Measurements from ENCODE around the gene FICD. TPM values are rescaled to one million over a fixed set of nuclear protein-coding genes. Genes with fewer than 3 reads are reported as not detected.

Gene FICD
- polyA plus RNA-seq, 1 experiment = 1.4 TPM

- CTCF ChIA-PET = interaction anchor here (1.6 to 2.9 kb wide), 2 partner anchors 15 to 92 kb away, joined by 5 to 8 read pairs; no protein-coding TSS in a partner anchor
- DNase-seq (ENCODE audit: low read depth, low spot score) = no peak
- peak overlapping the region; percentile 39 for H3K27ac ChIP-seq (ENCODE audit: low read depth, low read length)
Observed at GRCh38 chr12:108526482-108527165, 11.5 kb downstream of the FICD start.

GRCh38 chr12:108527166-108527496 lies 12.1 kb downstream of the FICD start:
- H3K4me3 ChIP-seq (ENCODE audit: low read depth, low read length) = no peak overlapping the region
- ChIA-PET POLR2A (no interaction called here), CTCF (interaction anchor here (1.6 to 2.9 kb wide), 2 partner anchors 15 to 92 kb away, joined by 5 to 8 read pairs; no protein-coding TSS in a partner anchor)
- H3K27me3 ChIP-seq (ENCODE audit: control insufficient read depth, insufficient read depth, low read length) = no peaks in the 10 kb centered on the region
- no peaks in the 10 kb centered on the region for H3K9me3 ChIP-seq (ENCODE audit: control insufficient read depth, insufficient read depth, low read length)
- TF ChIP-seq CTCF (IDR thresholded peaks at IDR 0.05; ENCODE audit: low read depth, low read length) = no peak
- H3K27ac ChIP-seq (ENCODE audit: low read depth, low read length) = no peak overlapping the region
- DNase-seq (ENCODE audit: low read depth, low spot score) = no peak

More at GRCh38 chr12:108526482-108527165, 11.5 kb downstream of the FICD start:
- Histone ChIP-seq H3K4me3 (ENCODE audit: low read depth, low read length) (no peak overlapping the region), H3K9me3 (ENCODE audit: control insufficient read depth, insufficient read depth, low read length) (no peaks in the 10 kb centered on the region), H3K27me3 (ENCODE audit: control insufficient read depth, insufficient read depth, low read length) (no peaks in the 10 kb centered on the region)
- 0 out of 2 replicates have a peak, but pooled peaks have one; percentile 28 for TF ChIP-seq CTCF (IDR thresholded peaks at IDR 0.05; ENCODE audit: low read depth, low read length)
- POLR2A ChIA-PET = no interaction called here

GRCh38 chr12:108530161-108530560 lies 15.1 kb downstream of the FICD start:
- Histone ChIP-seq H3K27me3 (ENCODE audit: control insufficient read depth, insufficient read depth, low read length) (no peaks in the 10 kb centered on the region), H3K9me3 (ENCODE audit: control insufficient read depth, insufficient read depth, low read length) (no peaks in the 10 kb centered on the region), H3K27ac (ENCODE audit: low read depth, low read length) (no peak overlapping the region), H3K4me3 (ENCODE audit: low read depth, low read length) (no peak overlapping the region)
- no peak for TF ChIP-seq CTCF (IDR thresholded peaks at IDR 0.05; ENCODE audit: low read depth, low read length)
- ChIA-PET CTCF (interaction anchor here (0.8 kb wide), 1 partner anchor 18 kb away, joined by 3 read pairs; no protein-coding TSS in a partner anchor), POLR2A (interaction anchor here (0.7 kb wide), 1 partner anchor 11 kb away, joined by 3 read pairs; no protein-coding TSS in a partner anchor)
- no peak for DNase-seq (ENCODE audit: low read depth, low spot score)

- no peaks in the 10 kb centered on the region for H3K9me3 ChIP-seq (ENCODE audit: control insufficient read depth, insufficient read depth, low read length)
- CTCF ChIA-PET = interaction anchor here (0.9 to 2.0 kb wide), 3 partner anchors 21 to 418 kb away, joined by 3 to 9 read pairs (median 4); no protein-coding TSS in a partner anchor
- no peak overlapping the region for H3K27ac ChIP-seq (ENCODE audit: low read depth, low read length)
- no peak for TF ChIP-seq CTCF (IDR thresholded peaks at IDR 0.05; ENCODE audit: low read depth, low read length)
- no peak for DNase-seq (ENCODE audit: low read depth, low spot score)
- H3K27me3 ChIP-seq (ENCODE audit: control insufficient read depth, insufficient read depth, low read length) = no peaks in the 10 kb centered on the region
- no peak overlapping the region for H3K4me3 ChIP-seq (ENCODE audit: low read depth, low read length)
- POLR2A ChIA-PET = no interaction called here
Observed at GRCh38 chr12:108531929-108532848, 17.1 kb downstream of the FICD start.

Data from AG04450 (cell line).